NK-92 treated with Interleukin-12 subunit alpha and Interleukin-12 subunit beta, amount 100 ng/mL, for 24 hours (cell line): ENCODE data around the gene CDH10.

ENCODE experiments used
- DNase-seq: peaks from one replicate; lab custom pipeline; 2025; lab: John Stamatoyannopoulos, UW

Gene CDH10

DNA sequence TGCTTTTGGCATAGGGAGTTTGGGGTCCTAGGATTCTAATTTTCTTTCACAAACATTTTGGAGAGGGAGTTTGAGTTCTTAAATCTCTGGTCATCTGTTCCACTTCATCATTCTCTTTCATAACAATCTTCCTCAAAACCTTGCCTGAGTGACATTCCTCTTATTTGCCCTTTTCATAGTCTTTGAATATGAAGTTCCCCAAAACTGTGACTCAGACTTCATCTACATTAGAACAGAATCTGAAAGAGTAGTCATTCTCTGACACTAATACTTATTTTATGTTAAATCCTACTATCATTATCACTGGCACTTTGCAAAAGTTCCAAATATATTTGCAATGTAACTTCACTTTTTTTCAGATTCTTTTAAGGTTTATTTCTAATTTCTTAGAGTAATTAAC is 163.8 kb downstream of the CDH10 start:
- DNase-seq = no peak

DNA sequence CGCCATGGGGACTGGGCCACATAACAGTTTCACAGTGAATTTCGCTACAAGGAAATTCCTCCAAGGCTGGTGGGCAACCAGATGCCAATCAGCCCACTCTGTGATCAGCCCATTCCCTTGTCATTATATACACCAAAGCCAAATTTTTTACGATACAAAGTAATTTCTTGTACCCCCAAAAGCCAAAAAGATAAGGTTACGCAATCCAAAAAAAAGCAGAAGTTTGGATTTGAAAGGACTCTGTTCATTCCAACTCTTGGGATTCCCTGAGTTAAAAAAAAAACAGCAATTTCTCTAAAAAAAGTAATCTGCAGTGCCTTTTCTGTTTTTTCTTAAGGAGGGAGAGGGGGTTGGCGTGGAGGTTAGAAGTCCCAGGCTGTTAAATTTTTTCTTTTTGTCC is 166.8 kb downstream of the CDH10 start:
- no peak for DNase-seq

GRCh38 chr5:24475101-24475500 is 169.7 kb downstream of the CDH10 start:
- DNase-seq = no peak

DNA sequence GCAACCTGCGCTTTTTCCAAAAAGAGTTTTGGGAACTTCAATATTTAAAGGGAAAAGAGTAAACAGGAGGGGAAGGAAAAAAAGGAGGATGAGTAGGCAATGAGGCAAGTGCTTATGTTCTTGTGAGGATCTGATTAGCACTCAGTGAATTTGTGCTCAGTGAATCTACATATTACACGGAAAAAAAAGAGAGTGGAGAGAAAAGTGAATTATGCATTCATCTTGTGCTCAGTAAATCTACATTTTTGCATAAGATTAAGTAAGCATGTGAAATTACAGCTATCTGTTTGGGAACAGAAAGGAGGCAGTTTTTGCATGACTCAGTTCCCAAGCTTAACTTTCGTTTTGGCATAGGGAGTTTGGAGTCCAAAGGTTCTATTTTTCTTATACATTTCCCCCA is 170.1 kb downstream of the CDH10 start:
- no peak for DNase-seq

DNA sequence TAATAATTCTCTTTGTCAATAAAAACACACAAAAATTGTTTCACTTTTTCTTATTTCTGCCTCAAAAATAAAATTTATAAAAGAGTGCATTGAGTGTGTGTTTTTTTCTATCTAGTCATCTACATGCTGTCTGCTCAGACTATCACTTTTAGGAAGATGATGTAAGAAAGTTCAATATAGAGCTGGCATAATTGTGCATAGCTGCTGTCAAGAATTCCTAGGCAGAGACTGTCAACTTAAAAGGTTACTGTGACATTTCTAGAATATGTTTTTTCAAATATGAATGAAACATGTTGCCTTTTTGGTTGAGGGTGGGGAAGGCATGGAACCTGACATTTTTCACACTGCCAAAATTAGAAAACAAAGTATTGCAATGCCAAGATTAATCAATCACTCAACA is 172.3 kb downstream of the CDH10 start:
- DNase-seq = no peak

DNA sequence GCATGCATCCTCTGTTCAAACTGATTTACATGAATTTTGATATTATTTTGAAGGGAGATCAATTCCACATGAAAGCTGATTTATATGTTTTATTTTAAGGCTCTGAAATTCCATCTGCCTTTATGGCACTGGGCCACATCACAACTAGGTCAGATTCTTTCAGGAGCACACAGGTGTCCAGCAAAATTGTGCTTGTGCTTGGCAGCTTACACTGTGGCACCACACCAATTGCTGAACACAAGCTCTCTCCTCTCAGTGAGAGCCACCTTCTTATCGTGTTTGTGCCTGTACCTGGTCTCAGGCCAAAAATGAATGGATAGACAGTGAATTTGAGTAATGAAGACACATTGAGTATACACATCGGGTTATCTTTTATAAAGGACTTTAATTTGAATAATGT is 200.4 kb downstream of the CDH10 start:
- DNase-seq = no peak

- DNase-seq = no peak
These were observed 205.3 kb downstream of the CDH10 start for GRCh38 chr5:24439465-24439864.
